NCI-H2227 (cell line): ENCODE measurements around the gene ALB.

Experiments
- DNase-seq: peaks from one replicate; lab custom pipeline; 2025; ENCODE audit not compliant: unreplicated experiment; lab: John Stamatoyannopoulos, UW

ALB gene

DNA sequence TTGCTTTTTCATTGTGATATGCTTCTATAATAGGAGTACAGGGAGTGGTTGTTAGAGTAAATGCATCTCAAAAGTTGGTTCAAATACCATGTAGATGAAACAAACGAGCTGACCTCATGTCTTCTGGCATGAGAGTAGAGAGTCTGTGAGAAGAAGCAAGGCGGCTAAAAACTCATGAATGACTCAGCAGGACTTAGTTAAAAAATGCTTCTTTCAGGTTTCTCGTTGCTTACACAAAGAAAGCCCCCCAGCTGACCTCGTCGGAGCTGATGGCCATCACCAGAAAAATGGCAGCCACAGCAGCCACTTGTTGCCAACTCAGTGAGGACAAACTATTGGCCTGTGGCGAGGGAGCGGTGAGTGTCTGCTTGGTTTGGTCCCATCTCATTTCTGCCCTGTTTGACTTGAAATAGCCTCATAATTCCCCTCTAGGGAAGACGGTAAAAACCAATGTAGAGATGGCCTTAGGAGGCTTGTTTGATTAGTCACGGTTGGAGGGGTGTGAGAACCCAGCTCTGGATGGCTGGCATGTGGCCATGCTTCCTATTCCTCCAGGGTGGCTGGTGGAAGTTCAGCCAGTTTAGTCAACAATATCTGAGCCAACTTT lies 46.4 kb downstream of the ALB start:
- no peak for DNase-seq

- DNase-seq = no peak
Observed at GRCh38 chr4:73451404-73451803, 47.3 kb downstream of the ALB start.

DNA sequence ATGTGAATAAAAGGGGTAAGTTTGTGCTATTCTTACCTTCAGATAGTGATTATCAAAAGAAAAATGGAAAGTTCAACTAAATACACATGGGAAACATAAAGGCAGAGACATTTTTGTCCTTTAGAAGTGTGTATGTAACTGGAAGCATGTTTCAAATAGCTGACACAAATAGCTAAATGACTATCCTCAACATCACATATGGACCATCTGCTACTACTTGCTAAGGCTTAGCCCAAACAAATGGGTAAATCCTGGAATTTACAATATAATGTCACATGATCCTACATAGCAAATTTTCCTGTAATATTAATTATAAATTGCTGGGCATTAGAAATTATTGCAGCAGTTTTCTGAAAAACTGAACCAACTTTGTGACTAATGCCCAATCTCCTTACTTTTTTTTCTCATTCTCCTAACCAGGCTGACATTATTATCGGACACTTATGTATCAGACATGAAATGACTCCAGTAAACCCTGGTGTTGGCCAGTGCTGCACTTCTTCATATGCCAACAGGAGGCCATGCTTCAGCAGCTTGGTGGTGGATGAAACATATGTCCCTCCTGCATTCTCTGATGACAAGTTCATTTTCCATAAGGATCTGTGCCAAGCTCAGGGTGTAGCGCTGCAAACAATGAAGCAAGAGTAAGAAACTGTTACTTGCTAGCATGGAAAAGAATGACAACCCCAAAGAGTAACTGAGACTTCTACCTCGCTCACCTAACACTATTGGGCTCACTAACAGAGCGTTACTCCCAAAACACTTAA lies 48.1 kb downstream of the ALB start:
- no peak for DNase-seq

DNA sequence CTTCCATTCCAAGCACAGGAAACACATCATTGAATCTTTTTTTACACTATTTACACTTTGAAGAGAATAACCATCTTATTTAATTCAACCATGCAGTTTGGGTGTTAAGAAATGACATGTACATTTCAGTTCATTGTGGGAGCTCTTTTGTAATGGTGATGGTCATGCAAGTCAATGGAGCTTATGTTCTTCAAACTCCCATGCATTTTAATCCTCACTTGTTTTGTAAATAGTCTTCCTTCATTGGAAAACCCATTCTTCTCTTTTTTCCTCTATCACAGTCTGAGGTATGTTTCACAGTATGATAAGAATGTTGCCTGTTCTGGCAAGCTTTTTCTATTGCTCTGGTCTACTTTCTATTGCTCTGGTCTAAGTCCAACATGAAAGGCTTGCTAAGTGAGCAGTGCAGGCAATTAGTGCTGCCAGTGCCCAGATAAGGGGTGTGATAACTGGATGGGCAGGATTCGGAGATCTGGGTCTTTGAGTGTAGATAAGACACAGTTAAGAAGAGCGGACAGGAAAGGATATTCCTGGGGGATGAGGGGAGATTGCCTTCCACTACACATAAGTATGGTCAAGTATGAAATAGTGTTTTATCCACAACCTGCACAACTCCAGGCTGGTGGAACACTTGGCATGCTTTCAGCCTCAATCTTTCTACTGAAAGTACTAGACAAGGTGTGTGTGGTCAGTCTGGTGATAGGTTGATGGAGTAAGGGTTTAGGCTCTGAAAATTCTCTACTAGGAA lies 49.0 kb downstream of the ALB start:
- DNase-seq = no peak

- DNase-seq = no peak
Observed at GRCh38 chr4:73453701-73454005, 49.6 kb downstream of the ALB start.

DNA sequence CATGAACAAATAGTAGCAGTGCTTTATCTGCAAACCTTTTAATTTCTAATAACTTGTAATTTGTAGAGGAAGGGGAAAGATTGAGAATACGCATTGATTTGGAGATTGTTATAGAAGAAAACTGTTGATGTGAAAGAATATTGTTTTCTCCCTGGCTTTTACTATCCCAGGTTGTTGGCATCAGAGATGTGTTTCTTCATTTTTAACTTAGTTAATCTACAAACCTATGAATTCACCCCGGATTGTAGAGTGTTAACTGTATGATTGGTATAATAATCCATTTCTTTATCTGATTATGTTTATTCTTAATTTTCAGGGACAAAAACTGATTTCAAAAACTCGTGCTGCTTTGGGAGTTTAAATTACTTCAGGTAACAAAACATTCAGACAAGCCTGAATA lies 50.8 kb downstream of the ALB start:
- no peak for DNase-seq

- no peak for DNase-seq
Observed at GRCh38 chr4:73456177-73457022, 52.3 kb downstream of the ALB start.

GRCh38 chr4:73458184-73459047 lies 54.3 kb downstream of the ALB start:
- no peak for DNase-seq

- DNase-seq = no peak
Observed at GRCh38 chr4:73459048-73459421, 54.9 kb downstream of the ALB start.

GRCh38 chr4:73460913-73461522 lies 56.9 kb downstream of the ALB start:
- DNase-seq = no peak

GRCh38 chr4:73468170-73468569 lies 64.1 kb downstream of the ALB start:
- no peak for DNase-seq

GRCh38 chr4:73470728-73471127 lies 66.6 kb downstream of the ALB start:
- no peak for DNase-seq
